Stimulated activated CD4-positive, alpha-beta T cell treated with anti-CD3 and anti-CD28 coated beads, Interleukin-12 subunit alpha, Interleukin-12 subunit beta, amount 100 ng/mL, for 4 hours (primary cell): ENCODE data around the gene BCDIN3D.
"Not testable (repeated sequence)": the region's sequence is repeated elsewhere in the genome, so short reads cannot be mapped to it uniquely, and the experiment has no call there.

Experiments
- DNase-seq: peaks from one replicate; pipeline ENCODE4 v3.0.0-alpha.2; 2020

BCDIN3D gene, protein sequence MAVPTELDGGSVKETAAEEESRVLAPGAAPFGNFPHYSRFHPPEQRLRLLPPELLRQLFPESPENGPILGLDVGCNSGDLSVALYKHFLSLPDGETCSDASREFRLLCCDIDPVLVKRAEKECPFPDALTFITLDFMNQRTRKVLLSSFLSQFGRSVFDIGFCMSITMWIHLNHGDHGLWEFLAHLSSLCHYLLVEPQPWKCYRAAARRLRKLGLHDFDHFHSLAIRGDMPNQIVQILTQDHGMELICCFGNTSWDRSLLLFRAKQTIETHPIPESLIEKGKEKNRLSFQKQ

DNA sequence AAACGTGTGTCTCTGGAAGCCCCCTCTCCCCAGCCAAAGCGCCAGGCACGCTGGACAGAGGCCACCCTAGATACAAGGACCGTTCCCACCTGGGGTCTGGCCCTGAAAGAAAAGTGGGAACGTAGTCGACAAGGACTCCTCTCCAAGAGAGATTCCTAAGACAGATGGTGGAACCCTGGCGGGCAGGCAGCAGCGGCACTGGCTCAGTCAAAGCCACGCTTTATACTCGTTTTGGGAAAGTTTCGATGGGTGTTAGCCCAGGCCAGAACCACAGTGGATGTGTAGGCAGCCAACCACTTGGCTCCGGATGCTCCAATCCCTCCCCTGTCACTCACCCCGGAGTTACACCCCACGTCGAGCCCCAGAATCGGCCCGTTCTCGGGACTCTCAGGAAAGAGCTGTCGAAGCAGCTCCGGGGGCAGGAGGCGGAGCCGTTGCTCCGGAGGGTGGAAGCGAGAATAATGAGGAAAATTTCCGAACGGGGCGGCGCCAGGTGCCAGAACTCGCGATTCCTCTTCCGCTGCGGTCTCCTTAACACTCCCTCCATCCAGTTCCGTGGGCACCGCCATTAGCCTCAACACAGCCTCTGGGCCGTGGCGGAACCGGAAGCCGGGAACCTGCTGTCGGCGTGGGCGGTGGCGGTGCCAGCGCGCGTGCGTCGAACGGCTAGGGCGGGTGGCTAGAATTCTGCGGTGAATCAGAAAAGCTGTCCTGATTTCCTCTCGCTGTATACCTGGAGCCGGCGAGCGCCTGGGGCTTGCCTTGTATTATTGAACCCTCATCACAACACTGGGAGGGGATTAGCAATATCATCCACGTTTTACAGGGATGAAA, at the start of gene BCDIN3D:
BCDIN3D (minus strand) TSS at position 588 of the 834 bp plus-strand sequence; CDS start at position 569, 19 bp downstream.
- peak; percentile 94 for DNase-seq

DNA sequence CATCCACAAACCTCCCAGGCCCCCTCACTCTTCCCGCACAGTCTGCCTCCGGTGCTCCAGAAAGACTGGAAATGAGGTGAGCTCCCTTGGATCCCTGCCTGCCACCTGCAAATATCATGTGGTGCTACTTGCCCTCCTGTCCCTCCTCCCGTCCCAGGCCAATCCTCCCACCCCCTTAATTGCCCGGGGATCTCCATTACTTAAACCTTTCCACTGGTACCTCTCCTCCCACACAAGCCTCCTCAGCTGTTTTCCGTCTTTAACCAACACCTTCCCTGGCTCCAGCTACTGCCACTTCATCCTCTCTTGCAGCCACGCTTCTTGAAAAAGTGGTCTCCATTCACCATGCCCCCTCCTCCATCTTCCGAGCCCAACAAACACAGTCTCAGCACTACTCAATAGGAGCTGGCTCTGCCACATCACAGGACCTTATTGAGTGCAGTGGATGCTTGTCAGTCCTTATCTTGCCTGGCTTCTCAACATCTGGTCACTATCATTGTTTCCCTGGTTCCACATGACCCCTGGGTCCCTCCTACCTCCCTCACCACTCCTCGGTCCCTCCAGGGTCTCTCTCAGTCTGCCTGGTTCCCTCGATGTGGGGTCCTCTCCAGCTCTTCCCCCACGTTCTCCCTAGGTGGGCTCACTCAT, 49.3 kb upstream of the BCDIN3D start:
- DNase-seq = no peak

DNA sequence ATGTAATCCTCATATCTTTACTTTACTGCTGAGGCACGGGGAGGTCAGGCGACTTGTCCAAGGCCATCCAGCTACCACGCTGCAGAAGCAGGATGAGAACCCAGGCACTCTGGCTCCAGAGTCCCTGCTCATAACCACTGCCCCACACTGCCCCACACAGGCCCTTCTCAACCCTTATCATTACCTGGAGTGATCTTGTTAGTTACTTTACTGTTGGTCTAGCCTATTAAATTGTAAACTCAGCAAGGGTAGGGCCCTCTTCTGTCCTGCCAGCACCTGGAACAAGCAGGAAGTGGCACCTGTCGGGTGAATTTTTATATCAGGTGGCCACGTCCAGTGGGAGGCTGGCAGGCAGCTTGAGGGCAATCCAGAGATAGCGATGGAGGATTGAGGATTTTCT, 48.6 kb upstream of the BCDIN3D start:
- DNase-seq = no peak

DNA sequence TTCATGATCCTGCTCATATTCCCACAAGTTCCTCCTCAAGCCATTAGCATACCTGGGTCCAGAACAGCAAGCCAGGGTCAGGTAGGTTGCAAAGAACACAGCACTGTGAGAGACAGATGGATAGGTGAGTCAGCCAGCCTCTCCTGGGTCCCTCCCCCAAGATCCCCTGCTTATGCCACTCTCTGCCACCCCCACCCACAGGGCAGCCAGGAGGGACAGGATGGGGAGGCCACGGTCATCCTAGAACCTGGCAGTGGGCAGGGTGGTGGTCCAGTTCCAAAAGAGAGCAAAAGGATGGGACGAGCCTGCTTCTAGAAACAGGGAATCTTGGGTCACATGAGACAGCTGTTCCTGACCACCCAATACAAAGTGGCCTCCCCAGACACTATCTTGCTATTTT, 48.1 kb upstream of the BCDIN3D start:
- no peak for DNase-seq

DNA sequence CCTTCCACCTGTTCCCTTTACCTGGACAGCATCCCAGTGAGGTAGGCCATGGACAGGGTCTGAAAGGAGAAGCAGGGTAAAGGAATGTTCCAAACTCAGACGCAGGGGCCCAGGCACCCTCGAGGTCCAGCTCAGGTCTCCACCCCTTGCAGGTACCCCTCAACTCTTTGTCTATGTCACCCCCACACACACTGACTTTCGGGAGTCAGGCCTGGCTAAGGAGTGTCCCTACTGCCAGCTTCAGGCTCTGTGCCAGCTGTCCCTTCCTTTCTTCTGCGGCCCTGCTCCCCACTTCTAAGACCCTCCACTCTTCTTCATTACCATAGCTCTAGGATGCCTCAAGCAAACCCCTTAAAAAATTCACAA, 47.2 kb upstream of the BCDIN3D start:
- no peak for DNase-seq

DNA sequence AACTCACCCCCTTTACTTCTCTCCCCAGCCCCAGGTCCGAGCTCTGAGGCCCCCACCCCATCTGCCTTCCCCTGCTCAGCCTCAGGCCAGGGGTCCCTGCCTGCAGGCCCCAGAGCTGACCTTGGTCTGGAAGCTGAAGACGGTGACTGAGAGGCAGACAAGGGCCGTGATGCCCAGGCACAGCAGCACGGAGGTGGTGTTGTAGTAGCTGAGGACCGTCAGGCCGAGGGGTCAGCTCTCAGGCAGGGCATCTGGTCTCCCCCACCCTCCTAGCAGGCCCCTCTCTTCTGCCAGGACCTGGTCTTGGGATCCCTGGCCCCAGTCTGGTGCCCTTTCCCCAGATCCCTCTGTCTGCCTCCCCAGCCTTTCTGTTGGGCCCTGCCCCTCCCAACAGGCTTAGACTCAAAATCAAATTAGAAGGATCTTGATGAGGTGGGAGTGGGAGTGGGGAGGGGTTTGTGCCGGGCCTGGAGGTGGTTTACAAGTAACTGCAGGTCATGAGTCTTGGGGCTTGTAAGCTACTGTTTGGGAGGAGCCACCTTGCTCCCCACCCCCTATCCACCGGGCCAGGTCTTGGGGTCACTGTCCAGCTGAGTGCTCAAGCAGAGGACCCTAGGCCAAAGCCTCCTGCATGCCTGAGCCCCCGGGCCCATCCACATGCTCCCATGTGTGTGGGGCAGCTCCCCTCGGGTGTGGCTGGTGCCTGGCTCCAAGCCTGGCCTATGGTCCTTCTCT, 46.6 kb upstream of the BCDIN3D start:
- DNase-seq = no peak

DNA sequence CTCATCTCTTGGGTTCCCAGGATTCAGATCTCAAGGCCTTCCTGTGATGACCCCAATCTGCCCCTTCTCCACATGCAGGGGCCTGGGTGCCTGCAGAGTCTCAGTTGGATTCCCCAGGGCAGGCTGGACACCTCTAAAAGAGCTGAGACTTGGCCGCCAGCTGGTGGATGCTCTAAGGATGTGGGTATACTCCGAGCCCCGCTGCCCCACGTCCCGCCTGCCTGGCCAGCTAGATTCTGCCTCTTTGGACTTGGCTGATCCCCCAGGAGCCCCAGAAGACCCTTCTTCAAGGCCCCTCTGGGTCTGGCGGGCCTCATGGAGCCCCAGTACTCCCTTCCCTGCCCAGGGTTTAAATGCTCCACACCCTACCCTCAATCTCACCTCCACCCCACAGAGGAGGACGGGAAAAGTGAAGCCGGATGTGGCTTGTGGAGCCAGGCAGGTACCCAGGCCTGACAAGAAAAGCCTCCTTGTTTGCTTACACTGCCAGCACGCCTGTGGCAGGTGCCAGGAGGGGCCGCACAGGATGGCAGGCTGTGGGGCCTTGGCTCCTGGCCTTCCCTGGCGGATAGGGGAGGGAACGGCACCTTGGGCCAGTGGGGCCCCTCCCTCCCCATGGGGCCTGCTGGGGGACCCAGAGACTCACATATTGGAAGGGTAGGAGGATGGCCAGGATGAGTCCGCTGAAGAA, 45.7 kb upstream of the BCDIN3D start:
- DNase-seq = no peak

DNA sequence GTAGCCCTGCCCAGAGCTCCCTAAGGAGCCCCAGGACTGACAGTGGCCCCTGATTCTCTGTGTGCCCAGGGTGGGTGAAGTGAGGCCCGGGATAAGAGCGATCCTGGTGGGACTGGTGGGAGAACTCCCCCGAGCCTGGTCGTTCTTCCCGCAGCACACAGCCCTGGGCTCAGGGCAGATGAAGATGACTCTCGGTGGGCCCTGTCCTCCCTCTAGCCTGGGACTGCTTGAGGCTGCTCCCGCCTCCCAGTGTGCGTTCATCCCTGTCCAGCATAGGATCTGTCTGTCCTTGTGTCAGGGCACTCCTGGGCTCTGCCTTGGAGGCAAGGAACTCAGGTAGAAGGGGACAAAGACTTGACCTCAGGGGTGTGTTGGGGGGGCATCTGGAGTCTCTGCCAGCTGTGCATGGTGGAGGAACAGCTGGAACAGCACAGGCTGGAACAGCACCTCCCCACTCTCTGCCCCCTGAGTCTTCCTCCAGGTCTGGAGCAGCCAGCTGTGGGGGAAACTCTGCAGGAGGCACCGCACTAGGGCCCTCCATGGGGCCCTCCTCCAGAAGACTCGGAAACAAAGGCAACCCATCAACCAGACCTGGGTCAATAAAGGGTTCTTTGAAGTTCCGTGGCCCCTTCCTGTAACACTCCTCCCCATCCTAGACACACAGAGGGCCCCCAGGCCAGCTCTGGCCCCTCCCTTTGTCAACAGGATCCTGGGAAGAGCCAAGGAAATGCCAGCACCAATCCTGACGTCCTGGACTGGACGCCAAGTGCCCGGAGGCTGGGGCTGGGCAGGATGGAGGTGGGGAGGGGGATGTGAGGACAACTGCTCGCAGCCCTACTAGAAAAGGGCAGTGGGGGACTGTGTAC, 44.9 kb upstream of the BCDIN3D start:
- no peak for DNase-seq

DNA sequence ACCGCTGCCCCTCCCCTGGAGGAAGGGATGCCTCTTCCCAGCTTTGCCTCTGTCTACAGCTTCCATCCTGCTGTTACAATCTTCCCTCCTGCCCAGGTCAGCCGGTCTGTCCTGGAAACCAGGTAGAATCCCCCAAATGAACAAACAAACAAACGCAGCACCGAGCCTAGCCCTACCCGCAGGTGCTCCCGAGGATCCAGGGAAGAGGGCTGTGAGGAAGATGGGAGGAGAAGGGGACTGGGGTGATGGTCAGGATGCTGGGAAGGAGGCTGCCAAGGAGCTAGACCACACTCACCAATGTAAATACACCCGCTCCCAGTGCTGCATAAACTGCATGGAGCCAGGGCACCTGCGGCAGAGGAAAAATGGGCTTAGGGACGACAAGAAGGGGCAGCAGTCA, 44.2 kb upstream of the BCDIN3D start:
- DNase-seq = no peak

DNA sequence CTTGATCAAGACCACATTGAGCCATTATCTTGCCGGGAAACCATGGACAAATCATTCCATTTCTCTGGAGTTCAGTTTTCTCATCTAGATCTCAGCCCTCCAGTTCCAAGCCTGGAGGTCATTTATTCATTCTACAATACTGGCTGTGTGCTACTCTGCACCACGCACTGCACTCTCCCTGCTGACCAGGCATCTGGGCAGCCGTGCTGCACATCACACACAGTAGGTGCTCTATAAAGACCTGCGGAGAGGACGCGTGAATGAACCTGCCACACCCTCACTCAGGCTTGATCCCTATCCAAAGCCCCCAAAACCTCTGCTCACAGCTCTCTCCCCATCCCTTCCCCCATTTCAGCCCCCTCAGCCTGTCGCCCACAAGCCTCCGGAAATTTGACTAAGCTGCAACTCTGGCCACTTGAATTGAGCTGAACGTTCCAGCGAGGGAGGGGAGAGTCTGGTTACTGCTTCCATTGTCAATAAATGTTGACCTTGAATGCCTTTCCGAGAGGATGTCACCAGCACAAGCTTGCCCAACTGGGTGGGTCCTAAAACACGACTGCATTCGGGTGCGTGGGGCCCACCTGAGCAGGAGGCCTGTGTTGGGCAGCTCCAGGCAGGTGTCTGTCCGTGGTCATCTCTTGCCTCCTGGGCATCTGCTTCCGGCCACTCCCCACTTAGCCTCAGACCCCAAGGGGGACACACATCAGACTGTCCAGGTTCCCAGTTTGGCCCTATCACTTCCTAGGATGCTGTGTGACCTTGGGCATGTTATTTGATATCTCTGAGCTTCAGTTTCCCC, 43.0 kb upstream of the BCDIN3D start:
- DNase-seq = no peak

DNA sequence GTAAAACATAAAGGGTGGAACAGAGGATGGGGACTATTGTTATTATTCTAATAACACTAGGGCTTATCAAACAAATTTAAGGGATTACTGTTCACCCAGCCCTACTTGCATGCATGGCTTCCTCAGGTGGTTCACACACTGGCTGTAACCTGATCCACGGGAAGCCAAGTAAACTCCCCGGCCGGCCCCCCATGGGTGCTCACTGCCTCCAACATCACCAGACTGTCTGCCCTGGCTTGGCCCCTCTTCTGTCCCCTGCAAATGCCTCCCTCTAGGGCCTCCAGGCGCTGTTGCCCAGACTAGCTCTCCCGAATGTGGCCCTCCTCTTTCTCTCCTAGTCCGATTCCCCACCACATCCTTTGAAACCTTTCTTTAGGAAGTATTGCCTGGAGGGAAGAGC, 42.2 kb upstream of the BCDIN3D start:
- no peak for DNase-seq

DNA sequence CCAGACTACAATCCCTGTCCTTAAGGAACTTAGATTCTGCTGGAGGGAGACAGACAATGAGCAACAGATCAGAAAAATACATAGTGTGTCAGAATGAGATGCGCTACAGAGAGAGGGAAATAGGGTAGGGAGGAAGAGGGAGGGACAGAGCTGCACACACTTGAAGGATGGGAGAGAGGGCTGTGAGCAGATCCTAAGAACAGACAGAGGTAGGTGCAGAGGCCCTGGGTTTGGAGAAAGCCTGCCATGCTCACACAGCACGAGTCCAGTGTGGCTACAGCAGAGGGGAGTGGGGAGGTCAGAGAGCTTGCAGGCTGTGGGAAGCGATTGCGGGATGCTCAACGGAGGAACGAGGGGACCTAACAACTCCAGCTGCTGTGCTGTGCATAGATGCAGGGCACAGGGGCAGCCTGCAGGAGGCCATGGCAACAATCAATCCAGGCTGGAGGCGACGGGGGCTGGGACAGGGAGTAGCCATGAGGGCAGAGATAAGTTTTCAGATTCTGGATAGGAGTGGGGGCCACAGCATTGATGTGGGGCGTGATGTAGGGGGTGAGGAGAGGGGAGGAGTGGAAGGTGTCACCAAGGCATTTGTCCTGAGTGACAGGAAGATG, 40.1 kb upstream of the BCDIN3D start:
- DNase-seq = no peak

DNA sequence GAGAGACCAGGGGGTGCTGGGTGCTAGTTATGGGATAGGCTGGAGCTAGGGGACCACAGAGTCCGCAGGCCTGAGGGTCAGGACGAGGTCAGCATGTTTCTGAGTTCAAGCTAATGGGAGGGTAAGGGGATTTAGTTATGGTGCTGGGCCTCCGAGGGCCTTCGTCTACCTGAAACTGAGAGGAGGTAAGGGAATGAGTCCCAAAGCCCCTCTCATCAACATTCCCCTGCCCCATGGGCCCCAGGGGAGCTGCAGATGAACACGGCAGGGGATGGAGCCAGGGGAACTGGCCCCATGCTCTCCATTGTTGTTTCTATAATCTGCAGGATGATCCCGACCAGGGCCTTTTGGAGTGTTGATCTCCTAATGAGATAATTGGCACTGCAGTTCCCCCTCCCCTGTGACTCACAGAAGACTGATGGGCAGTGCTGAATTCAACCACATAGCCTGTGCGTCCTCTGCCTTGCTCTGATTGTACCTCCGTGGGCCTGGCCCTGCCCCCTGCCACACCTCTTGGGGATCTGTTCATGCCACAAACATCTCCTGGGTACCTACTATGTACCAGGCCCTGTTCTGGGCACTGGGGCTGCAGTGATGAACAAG, 39.4 kb upstream of the BCDIN3D start:
- DNase-seq = no peak

DNA sequence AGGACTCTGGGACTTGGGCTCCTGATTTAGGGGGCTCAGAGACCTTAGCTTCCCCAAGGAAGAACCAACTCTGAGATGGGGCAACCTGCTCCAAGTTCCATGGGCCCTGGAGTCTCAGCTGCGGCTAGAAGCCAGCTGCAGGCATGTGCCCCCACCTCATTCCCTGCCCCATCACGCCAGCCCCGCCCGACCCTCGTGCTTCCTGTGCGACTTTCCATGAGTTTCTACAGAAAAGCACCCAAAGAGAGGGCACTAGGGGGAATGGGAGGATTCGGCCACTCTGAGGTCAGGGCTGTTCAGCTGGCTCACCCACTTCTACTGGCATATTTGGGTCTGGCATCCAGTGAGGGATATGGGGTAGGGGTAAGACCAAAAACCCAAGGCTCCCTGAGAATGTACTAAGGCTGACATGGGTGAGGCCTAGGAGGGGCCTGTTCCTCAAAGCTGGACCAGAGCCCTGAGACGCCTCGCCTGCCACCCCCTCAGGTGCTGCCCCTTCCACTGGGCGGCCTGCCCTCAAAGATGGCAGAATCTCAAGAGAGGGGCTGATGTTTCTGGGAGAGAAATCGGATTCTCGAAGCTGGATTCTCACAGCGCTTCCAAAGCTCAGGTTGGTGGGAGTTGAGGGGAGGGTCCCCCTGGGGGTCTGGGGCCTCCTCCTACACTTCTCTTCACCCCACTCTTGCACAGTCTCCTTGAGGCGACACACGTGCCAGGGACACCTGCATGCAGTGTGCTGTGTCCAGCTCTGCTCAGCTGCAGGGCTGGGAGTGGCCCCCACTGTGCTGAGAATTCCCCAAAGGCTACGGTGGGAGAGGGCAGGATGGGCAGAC, 38.7 kb upstream of the BCDIN3D start:
- DNase-seq = no peak

DNA sequence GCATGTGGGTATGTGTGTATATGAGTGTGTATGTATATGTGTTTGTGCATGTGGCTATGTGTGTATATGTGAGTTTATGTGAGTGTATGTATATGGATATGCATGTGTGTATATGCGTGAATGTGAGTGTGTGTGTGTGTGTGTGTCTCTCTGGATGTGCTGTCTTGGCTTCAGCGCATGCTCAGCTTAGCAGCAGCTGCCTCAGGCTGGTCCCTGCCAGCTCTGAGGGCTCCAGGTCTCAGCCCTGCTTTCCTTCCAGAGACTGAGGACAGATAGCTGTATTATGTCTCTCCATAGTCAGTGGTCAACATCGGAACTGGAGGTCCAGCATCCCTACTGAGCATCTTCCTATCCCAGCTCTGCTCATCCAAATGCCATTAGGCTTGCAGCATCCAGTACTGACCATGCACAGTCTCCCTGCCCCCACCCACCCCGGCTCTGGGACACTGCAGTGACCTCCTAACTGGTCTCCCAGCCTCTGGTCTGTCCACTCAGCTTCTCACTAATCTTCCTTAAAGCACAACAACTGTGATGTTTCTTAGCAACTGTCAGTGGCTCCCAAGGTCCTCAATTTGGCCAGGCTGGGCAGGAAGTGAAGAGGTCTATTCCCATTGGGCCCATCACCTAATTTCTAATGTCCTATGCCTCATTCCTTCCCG, 38.0 kb upstream of the BCDIN3D start:
- DNase-seq = no peak

DNA sequence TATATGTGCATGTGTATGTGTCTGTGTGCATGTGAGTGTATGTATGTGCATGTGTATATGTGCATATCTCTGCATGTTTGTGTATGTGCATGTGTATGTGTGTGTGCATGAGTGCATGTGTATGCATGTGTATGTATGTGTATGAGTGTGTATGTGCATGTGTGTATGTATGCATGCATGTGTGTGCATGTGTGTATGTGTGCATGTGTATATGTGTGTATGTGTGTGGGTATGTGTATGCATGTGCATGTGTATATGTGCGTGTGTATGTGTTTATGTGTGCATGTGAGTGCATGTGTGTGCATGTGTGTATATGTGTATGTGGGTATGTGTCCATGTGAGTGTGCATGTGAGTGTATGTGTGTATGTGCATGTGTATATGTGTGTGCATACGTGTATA, 36.2 kb upstream of the BCDIN3D start:
- DNase-seq = not testable (repeated sequence)

DNA sequence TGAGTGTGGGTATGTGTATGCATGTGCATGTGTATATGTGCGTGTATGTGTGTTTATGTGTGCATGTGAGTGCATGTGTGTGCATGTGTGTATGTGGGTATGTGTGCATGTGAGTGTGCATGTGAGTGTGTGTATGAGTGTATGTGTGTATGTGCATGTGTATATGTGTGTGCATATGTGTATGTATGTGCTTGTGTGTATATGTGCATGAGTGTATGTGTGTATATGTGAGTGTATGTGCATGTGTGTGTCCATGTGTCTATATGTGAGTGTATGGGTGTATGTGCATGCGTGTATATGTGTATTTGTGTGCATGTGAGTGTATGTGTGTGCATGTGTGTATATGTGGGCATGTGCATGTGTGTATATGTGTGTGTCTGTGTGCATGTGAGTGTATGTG, 35.1 kb upstream of the BCDIN3D start:
- no peak for DNase-seq

DNA sequence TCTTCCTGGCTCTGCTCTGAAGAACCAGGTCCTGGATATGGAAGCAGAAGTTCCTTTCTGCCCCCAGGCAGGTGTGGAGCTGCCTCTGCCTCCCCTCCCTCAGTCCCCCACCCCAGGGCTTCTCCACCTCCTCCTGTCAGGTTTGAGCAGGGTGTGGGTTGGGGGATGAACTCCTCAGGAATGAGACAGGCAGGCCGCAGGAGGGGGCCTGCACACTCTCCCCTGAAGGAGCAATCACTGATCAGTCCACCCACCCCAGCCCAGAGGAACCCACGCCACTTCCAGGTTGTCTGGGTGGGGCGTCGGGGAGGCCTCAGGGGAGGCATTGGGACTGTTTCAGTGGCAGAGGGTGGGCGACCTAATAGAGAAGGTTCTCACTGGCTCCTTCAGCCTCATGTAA, 34.2 kb upstream of the BCDIN3D start:
- no peak for DNase-seq
